Measurements from ENCODE around the gene ZFHX3.

GRCh38 chr16:72917051-72917450, 130.9 kb downstream of the ZFHX3 start:
- TF ChIP-seq CTCF (conservative IDR thresholded peaks at IDR 0.05 in 1 of 2, IDR thresholded peaks at IDR 0.05 in 1 of 2; ENCODE audit: low read depth in 1 of 2, low read length in 2 of 2) (no peak), EZH2 (IDR thresholded peaks at IDR 0.05; ENCODE audit: low read length, missing control alignments) (no peak)

All from fibroblast of lung (primary cell).